ENCODE data around the gene RNF152.

- TF ChIP-seq CTCF (IDR thresholded peaks at IDR 0.05) (no peak), POLR2A (IDR thresholded peaks at IDR 0.05; ENCODE audit: low read depth) (no peak)
Measured at GRCh38 chr18:61888622-61889021, 4.2 kb downstream of the RNF152 start.
